Measurements from ENCODE around the gene PCMTD2.
"Not testable (repeated sequence)": the region's sequence is repeated elsewhere in the genome, so short reads cannot be mapped to it uniquely, and the experiment has no call there.

PCMTD2 gene

GRCh38 chr20:64285579-64286446, 30.3 kb downstream of the PCMTD2 start:
- in situ Hi-C loops (cut with HindIII; ENCODE audit: low sequenced_read_pairs): not testable (repeated sequence)

- in situ Hi-C loops (cut with HindIII; ENCODE audit: low sequenced_read_pairs): not testable (repeated sequence)
Measured at GRCh38 chr20:64286447-64287263, 31.1 kb downstream of the PCMTD2 start.

- in situ Hi-C loops (cut with HindIII; ENCODE audit: low sequenced_read_pairs): not testable (repeated sequence)
Measured at GRCh38 chr20:64287264-64287590, 31.7 kb downstream of the PCMTD2 start.

GRCh38 chr20:64292167-64292566, 36.6 kb downstream of the PCMTD2 start:
- in situ Hi-C loops (cut with HindIII; ENCODE audit: low sequenced_read_pairs): not testable (repeated sequence)

DNA sequence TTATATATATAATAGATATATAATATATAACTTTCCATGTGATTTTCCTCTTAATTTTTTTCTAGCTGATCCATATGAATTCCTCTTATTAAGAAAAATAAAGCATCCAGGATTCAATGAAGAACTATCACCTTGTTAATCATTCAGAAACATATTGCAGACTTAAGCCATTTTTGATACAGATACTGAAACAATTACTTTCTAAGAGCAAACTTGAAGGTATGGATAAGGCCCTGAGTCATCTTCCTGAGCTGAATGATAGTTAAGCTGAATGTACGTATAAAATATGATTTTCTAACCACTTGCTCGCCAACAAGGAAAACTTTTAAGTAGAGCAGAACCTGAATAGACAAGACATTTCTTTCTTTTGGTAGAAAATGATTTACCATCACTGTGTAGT, 47.5 kb downstream of the PCMTD2 start:
- in situ Hi-C loops (cut with HindIII; ENCODE audit: low sequenced_read_pairs): not testable (repeated sequence)

- in situ Hi-C loops (cut with HindIII; ENCODE audit: low sequenced_read_pairs): not testable (repeated sequence)
Measured at GRCh38 chr20:64313761-64314160, 58.2 kb downstream of the PCMTD2 start.

DNA sequence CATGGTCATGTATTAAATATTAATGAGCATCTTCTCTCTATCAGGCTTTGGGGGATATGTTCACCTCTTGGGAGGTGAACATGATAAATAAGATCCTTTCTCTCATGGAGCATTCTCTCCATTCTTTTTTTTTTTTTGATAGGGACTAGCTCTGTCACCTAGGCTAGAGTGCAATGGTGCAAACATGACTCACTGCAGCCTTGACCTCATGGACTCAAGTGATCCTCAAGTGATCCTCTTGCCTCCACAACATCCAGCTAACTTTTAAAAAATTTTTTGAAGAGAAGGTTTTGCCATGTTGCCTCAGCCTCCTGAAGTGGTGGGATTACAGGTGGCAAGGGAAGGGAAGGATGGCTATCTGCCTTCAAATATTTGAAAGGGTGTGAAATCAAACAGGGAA, 59.8 kb downstream of the PCMTD2 start:
- in situ Hi-C loops (cut with HindIII; ENCODE audit: low sequenced_read_pairs): not testable (repeated sequence)

GRCh38 chr20:64315884-64316283, 60.3 kb downstream of the PCMTD2 start:
- in situ Hi-C loops (cut with HindIII; ENCODE audit: low sequenced_read_pairs): not testable (repeated sequence)

- in situ Hi-C loops (cut with HindIII; ENCODE audit: low sequenced_read_pairs): not testable (repeated sequence)
Measured at GRCh38 chr20:64316415-64317083, 61.0 kb downstream of the PCMTD2 start.

- in situ Hi-C loops (cut with HindIII; ENCODE audit: low sequenced_read_pairs): not testable (repeated sequence)
Measured at GRCh38 chr20:64317331-64317730, 61.8 kb downstream of the PCMTD2 start.

GRCh38 chr20:64318056-64318455, 62.5 kb downstream of the PCMTD2 start:
- in situ Hi-C loops (cut with HindIII; ENCODE audit: low sequenced_read_pairs): not testable (repeated sequence)

GRCh38 chr20:64322031-64322789, 66.7 kb downstream of the PCMTD2 start:
- in situ Hi-C loops (cut with HindIII; ENCODE audit: low sequenced_read_pairs): not testable (repeated sequence)
